ENCODE data around the gene NXPE4.

NXPE4 gene

GRCh38 chr11:114556135-114556534 lies 39.5 kb downstream of the NXPE4 start:
- no peak for DNase-seq

DNA sequence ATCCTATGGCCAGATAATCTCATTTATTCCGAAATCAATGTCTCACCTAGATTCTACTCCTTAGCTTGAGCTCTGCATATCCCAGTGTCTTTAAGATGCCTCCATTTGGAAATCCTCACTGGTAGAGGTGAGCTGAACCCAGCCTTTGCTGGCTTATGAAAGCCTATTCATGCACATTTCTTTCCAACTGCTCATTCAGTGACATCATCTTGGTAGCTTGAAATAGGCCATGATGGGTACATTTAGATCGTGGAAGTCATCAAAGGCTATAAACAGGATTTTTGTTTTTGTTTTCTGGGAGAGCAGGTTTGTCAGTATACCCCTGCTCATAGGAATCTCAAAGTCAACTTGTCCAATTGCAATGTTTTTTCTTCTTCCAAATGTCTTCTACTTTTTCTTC lies 41.9 kb downstream of the NXPE4 start:
- DNase-seq: no peak

DNA sequence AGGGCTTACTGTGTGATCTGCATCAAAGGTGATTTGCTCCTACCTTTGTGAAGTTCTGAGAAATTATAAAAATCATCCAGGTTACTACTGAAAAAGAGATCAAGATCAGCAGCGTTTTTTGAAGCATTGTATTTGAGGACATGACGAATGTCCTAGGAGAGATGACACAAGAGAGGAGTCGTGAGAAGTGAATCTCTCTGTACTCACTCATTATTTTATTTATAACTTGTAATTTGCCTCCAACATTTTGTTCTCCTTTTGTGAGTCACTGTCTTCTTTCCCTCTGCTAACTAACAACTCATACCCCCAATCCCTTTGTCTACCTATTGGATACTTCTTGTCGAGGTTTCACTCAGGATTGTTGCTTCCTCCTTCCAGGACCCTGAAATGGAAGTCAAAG lies 44.5 kb downstream of the NXPE4 start:
- no peak for DNase-seq

DNA sequence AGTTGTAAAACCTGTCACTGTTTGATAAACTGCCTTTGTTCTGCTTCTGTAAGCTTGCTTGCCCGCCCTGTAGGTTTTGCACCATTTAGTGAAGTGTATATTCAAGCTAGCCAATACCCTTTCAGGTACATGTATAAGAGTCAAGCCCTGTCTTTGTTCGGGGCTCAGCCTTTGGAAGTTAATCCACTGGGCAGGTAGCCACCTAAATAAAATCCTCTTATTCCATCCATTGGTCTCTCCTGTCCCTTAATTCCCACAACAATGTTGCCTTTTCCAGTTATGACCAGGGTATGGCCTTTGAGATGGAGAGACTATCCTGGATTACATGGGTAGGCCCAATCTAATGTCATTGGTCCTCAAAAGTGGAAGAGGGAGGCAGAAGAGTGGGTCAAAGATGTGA lies 69.9 kb downstream of the NXPE4 start:
- DNase-seq: no peak

DNA sequence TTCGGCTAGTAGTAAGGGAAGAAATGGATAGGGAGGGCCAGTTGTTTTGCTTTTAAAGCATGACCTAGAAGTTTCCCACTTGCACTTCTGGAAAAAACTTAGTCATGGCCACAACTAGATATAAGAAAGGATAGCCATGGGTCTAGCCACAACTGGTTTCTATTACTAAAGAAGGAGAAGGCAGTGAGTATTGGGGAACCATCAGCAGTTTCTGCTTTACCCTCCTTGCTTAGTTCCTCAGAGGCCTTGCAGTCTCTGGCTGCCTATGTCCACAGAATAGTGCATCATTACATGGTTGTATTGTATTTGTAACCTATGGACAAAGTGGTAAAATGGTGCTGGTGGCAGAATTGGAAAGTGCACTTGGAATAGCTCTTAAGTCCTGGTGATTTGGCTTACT lies 71.5 kb downstream of the NXPE4 start:
- no peak for DNase-seq

- DNase-seq: no peak
Observed at GRCh38 chr11:114522818-114523217, 72.8 kb downstream of the NXPE4 start.

Data from RPMI8226 (cell line).